Activated CD4-positive, alpha-beta memory T cell treated with anti-CD3 and anti-CD28 coated beads, Interleukin-2, amount 10 ng/mL, durations not matched to agents 7 days and 5 days (primary cell): ENCODE measurements around the gene CACNA1E. TPM values are rescaled to one million over a fixed set of nuclear protein-coding genes. Genes with fewer than 3 reads are reported as not detected.

Source experiments
- CTCF ChIA-PET: fragments of 350-600 bp; sonication (Branson Sonifier 250); formaldehyde crosslinking; loops from one replicate; lab custom pipeline; 2021; ENCODE audit warnings: antibody characterized with exemption, inconsistent platforms; lab: Charles Lee
- POLR2A ChIA-PET: fragments of 350-600 bp; sonication (Branson Sonifier 250); formaldehyde crosslinking; loops from one replicate; lab custom pipeline; 2021; ENCODE audit warnings: antibody characterized with exemption; lab: Charles Lee
- DNase-seq: peaks from one replicate; pipeline ENCODE4 v3.0.0-alpha.2; 2020
- H3K27ac Mint-ChIP-seq: one replicate; pipeline ENCODE4 v1.8.0; 2021; ENCODE audit warnings: mild to moderate bottlenecking, mixed read lengths
- H3K27me3 Mint-ChIP-seq: one replicate; pipeline ENCODE4 v1.8.0; 2021; ENCODE audit warnings: mixed read lengths
- H3K36me3 Mint-ChIP-seq: one replicate; pipeline ENCODE4 v1.8.0; 2021; ENCODE audit warnings: low read depth, mixed read lengths
- H3K4me1 Mint-ChIP-seq: one replicate; pipeline ENCODE4 v1.8.0; 2021; ENCODE audit warnings: mixed read lengths
- H3K4me3 Mint-ChIP-seq: one replicate; pipeline ENCODE4 v1.8.0; 2021; ENCODE audit warnings: mild to moderate bottlenecking, mixed read lengths
- H3K9me3 Mint-ChIP-seq: one replicate; pipeline ENCODE4 v1.8.0; 2021; ENCODE audit warnings: mixed read lengths
- total RNA-seq, 2 experiments: library from RNA; stranded (reverse); gene quantifications; one replicate each; pipeline ENCODE4 v1.2.3, GENCODE V29; 2021

CACNA1E gene
- total RNA-seq, 2 experiments from 2014 or later, result not detected

- Mint-ChIP-seq H3K27me3 (no peaks in the 10 kb centered on the region), H3K4me1 (peaks cover 2% of the 10 kb centered on the region), H3K27ac (no peak overlapping the region), H3K9me3 (no peaks in the 10 kb centered on the region), H3K36me3 (no peaks in the 10 kb centered on the region), H3K4me3 (no peak overlapping the region)
- POLR2A ChIA-PET, result no interaction called here
- DNase-seq, result no peak
- CTCF ChIA-PET, result no interaction called here
These were observed 283.8 kb downstream of the CACNA1E start for GRCh38 chr1:181767001-181767708.

GRCh38 chr1:181768211-181768929, 285.1 kb downstream of the CACNA1E start:
- ChIA-PET CTCF (no interaction called here), POLR2A (no interaction called here)
- no peaks in the 10 kb centered on the region for H3K9me3 Mint-ChIP-seq
- no peak overlapping the region for H3K27ac Mint-ChIP-seq
- H3K27me3 Mint-ChIP-seq, result no peaks in the 10 kb centered on the region
- H3K36me3 Mint-ChIP-seq, result no peaks in the 10 kb centered on the region
- H3K4me1 Mint-ChIP-seq, result peaks cover 2% of the 10 kb centered on the region
- DNase-seq, result no peak
- no peak overlapping the region for H3K4me3 Mint-ChIP-seq

DNA sequence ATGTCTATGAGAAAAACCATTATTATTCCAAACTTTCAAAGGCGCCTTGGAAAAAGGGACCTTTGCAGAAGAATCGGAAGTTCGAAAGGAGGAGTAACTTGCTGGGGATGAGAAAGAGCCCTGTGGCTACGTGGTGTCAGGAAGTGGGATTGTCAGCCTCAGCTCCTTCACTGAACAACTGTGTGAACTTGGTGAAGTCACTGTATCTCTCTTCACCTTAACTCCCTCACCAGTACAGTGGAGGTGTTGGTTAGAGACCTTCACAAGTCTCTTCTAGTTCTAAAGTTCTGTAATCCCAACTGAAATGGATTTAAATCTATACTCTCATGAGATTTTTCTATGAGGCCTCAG, 285.6 kb downstream of the CACNA1E start:
- no peak for DNase-seq
- CTCF ChIA-PET, result no interaction called here
- Mint-ChIP-seq H3K27me3 (no peaks in the 10 kb centered on the region), H3K27ac (no peak overlapping the region), H3K4me3 (no peak overlapping the region), H3K36me3 (no peaks in the 10 kb centered on the region), H3K9me3 (no peaks in the 10 kb centered on the region), H3K4me1 (peaks cover 2% of the 10 kb centered on the region)
- POLR2A ChIA-PET, result no interaction called here

DNA sequence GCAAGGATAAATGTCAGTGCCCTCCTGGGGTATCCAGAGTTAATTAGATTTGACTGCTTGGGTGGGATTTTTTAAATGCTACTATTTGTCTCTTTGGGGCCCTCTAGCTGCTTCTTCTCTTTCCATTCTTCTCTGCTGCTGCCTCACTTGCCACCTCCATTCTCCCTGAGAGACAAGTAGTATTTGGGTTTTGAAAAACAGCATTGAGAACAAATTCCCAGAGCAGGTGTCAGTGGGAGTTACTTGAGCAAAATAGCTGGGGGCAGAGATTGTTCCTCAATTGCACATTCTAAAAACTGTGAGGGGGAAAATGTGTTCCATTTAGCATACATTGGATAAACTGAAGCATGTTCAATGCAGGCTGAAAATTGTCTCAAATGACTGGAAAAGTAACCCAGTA, 286.5 kb downstream of the CACNA1E start:
- DNase-seq, result no peak
- Mint-ChIP-seq H3K27ac (no peak overlapping the region), H3K4me3 (no peak overlapping the region), H3K36me3 (no peaks in the 10 kb centered on the region), H3K27me3 (no peaks in the 10 kb centered on the region), H3K9me3 (no peaks in the 10 kb centered on the region), H3K4me1 (peaks cover 2% of the 10 kb centered on the region)
- ChIA-PET POLR2A (no interaction called here), CTCF (no interaction called here)

GRCh38 chr1:181772714-181773113, 289.4 kb downstream of the CACNA1E start:
- ChIA-PET POLR2A (no interaction called here), CTCF (no interaction called here)
- Mint-ChIP-seq H3K4me1 (peaks cover 2% of the 10 kb centered on the region), H3K9me3 (no peaks in the 10 kb centered on the region), H3K36me3 (no peaks in the 10 kb centered on the region), H3K4me3 (no peak overlapping the region), H3K27ac (no peak overlapping the region), H3K27me3 (no peaks in the 10 kb centered on the region)
- DNase-seq, result no peak

GRCh38 chr1:181776044-181776443, 292.7 kb downstream of the CACNA1E start:
- no peaks in the 10 kb centered on the region for H3K4me1 Mint-ChIP-seq

DNA sequence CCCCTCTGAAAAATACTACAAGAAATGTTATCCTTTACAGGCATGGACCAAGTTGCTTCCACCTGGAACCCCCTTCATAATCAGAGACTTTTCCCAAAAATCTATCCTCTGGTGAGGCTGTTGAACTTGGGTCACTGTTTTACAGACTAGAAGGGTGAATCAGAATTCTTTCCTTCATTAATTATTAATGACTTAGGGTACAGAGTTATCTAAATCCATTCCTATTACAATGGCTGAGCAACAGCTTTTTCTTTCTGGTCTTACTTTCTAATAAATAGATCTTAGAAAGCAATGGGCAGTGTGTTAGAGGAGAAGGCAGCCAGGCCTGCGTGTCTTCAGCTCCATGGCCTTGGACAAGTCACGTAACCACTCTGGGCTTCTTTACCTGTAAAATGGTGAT, 294.0 kb downstream of the CACNA1E start:
- Mint-ChIP-seq H3K4me1 (no peaks in the 10 kb centered on the region), H3K9me3 (no peaks in the 10 kb centered on the region), H3K4me3 (no peak overlapping the region), H3K27ac (no peak overlapping the region), H3K36me3 (no peaks in the 10 kb centered on the region), H3K27me3 (peaks cover 1% of the 10 kb centered on the region)
- no peak for DNase-seq
- ChIA-PET POLR2A (no interaction called here), CTCF (no interaction called here)

More at GRCh38 chr1:181776044-181776443, 292.7 kb downstream of the CACNA1E start:
- Mint-ChIP-seq H3K36me3 (no peaks in the 10 kb centered on the region), H3K9me3 (no peaks in the 10 kb centered on the region), H3K27me3 (peaks cover 1% of the 10 kb centered on the region), H3K27ac (no peak overlapping the region), H3K4me3 (no peak overlapping the region)
- ChIA-PET POLR2A (no interaction called here), CTCF (no interaction called here)
- DNase-seq, result no peak

- no peaks in the 10 kb centered on the region for H3K36me3 Mint-ChIP-seq
- H3K27ac Mint-ChIP-seq, result no peak overlapping the region
- DNase-seq, result no peak
- no peaks in the 10 kb centered on the region for H3K9me3 Mint-ChIP-seq
- H3K4me3 Mint-ChIP-seq, result no peak overlapping the region
- ChIA-PET CTCF (no interaction called here), POLR2A (no interaction called here)
- H3K27me3 Mint-ChIP-seq, result peaks cover 2% of the 10 kb centered on the region
- H3K4me1 Mint-ChIP-seq, result no peaks in the 10 kb centered on the region
These were observed 294.5 kb downstream of the CACNA1E start for GRCh38 chr1:181777812-181778211.

- H3K9me3 Mint-ChIP-seq, result no peaks in the 10 kb centered on the region
- ChIA-PET POLR2A (no interaction called here), CTCF (no interaction called here)
- H3K4me1 Mint-ChIP-seq, result no peaks in the 10 kb centered on the region
- H3K27ac Mint-ChIP-seq, result no peak overlapping the region
- DNase-seq, result no peak
- H3K4me3 Mint-ChIP-seq, result no peak overlapping the region
- H3K27me3 Mint-ChIP-seq, result peaks cover 7% of the 10 kb centered on the region
- no peaks in the 10 kb centered on the region for H3K36me3 Mint-ChIP-seq
These were observed 295.4 kb downstream of the CACNA1E start for GRCh38 chr1:181778640-181779260.

DNA sequence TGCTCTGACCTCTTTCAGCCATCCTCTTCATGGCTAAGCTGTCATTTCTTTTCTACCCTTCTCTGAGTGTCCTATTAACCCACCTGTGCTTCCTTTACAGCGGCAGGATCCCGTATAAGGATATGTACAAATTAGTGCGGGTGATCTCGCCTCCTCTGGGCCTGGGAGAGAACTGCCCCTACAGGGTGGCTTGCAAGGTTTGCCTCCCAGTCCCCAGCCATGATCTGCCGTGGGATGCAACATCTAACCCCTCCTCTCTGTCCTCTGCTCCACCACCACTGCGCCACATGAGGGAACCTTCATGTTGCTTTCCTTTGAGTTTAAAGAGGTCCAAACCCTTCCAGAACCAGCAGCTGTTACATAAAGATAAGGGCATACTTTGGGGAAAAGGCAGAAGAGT, 296.0 kb downstream of the CACNA1E start:
- POLR2A ChIA-PET, result no interaction called here
- Mint-ChIP-seq H3K27me3 (peaks cover 7% of the 10 kb centered on the region), H3K27ac (no peak overlapping the region), H3K4me3 (no peak overlapping the region), H3K4me1 (no peaks in the 10 kb centered on the region), H3K9me3 (no peaks in the 10 kb centered on the region), H3K36me3 (no peaks in the 10 kb centered on the region)
- no peak for DNase-seq
- CTCF ChIA-PET, result no interaction called here

DNA sequence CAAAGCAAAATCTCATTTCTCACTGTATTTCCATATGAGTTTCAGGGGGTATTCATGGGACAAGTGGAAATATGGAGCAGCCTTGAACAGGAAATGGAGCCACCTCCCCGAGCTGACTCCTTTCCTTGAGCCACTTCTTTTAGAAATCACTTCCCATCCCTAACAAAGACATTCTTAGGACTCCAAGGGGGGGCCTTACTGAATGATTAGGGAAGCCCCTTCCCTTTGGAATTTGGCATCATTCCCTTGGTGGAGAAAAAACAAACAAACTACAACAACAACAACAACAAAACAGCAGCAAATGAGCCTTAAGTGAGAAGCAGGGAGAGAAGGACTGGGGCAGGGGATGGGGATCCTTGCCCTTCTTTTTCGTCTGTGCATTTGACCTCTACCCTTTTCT, 299.9 kb downstream of the CACNA1E start:
- no peak for DNase-seq
- H3K4me3 Mint-ChIP-seq, result no peak overlapping the region
- H3K27me3 Mint-ChIP-seq, result peaks cover 7% of the 10 kb centered on the region
- no peaks in the 10 kb centered on the region for H3K9me3 Mint-ChIP-seq
- no peaks in the 10 kb centered on the region for H3K4me1 Mint-ChIP-seq
- ChIA-PET POLR2A (no interaction called here), CTCF (no interaction called here)
- H3K36me3 Mint-ChIP-seq, result no peaks in the 10 kb centered on the region
- H3K27ac Mint-ChIP-seq, result no peak overlapping the region

DNA sequence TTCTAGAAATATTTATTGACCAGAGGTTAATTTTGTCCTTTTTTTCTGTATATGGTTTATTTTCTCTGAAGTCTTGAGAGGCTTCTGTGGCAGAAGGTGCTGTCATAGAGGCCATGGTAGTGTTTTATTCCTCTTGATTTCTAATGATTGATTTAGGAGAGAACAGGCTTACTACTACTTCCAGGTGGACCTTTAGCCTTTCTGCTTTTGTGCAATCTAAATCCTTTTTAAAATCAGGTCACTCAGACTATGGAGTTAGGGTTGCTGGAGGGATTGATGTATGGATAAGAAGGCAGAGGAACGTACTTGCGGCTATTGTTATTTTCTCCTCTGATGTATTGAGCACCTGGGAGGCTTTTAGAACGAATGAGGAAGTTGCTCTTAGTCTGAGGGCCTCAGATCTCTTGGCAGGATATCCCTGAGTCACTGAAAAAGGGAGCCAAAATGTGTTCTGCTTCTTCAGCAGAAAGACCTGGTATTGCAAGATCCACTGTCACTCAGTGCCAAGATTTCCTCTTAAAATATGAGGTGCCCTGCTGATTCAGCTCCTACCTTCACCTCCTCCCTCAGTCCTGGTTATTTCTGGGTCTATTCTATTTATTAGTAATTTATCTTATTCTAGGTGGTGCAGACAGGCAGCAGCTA, 300.8 kb downstream of the CACNA1E start:
- CTCF ChIA-PET, result no interaction called here
- DNase-seq, result no peak
- no peaks in the 10 kb centered on the region for H3K9me3 Mint-ChIP-seq
- H3K4me3 Mint-ChIP-seq, result no peak overlapping the region
- H3K27ac Mint-ChIP-seq, result no peak overlapping the region
- H3K36me3 Mint-ChIP-seq, result no peaks in the 10 kb centered on the region
- POLR2A ChIA-PET, result no interaction called here
- no peaks in the 10 kb centered on the region for H3K4me1 Mint-ChIP-seq
- H3K27me3 Mint-ChIP-seq, result peaks cover 7% of the 10 kb centered on the region

DNA sequence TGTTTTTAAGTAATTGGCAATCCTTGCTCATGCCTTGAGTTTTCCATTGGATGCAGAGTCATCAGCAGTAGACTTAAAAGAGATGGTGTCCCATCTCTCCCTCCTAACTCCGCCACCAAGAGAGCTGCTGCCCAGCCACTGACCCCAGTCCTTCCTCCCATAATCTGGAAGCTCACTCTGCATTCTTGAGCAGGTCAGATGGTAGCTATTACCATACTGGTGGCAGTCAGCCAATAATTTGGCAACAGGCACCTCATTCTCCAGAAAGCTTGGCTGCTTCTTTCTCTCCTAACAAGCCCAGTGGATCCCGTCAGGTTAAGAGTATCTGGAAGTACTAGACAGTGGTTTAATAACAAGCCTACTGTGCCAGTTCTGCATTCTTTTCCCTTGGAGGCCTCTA, 306.1 kb downstream of the CACNA1E start:
- ChIA-PET CTCF (no interaction called here), POLR2A (no interaction called here)
- DNase-seq, result no peak
- Mint-ChIP-seq H3K27me3 (peaks cover 2% of the 10 kb centered on the region), H3K4me1 (no peaks in the 10 kb centered on the region), H3K27ac (no peak overlapping the region), H3K4me3 (no peak overlapping the region), H3K36me3 (no peaks in the 10 kb centered on the region), H3K9me3 (no peaks in the 10 kb centered on the region)
